Esophagus squamous epithelium (tissue), 4 donors: Measurements from ENCODE around the gene CHFR.

Experiments used
- CTCF ChIP-seq, 6 experiments: fragments of 450-650 bp in 4 of 6; fragments of 200-600 bp in 2 of 6; sonication (generic) in 2 of 6; IDR thresholded peaks; one replicate each; pipeline ENCODE4 v1.5.1; 2016 to 2019; ENCODE audit warnings: antibody characterized with exemption in 6 of 6, mild to moderate bottlenecking in 4 of 6, moderate library complexity in 4 of 6
- POLR2A ChIP-seq, 4 donors: fragments of 450-650 bp; IDR thresholded peaks; one replicate each; pipeline ENCODE4 v1.6.1; 2017; ENCODE audit warnings: antibody characterized with exemption in 4 of 4, mild to moderate bottlenecking in 4 of 4, moderate library complexity in 3 of 4

DNA sequence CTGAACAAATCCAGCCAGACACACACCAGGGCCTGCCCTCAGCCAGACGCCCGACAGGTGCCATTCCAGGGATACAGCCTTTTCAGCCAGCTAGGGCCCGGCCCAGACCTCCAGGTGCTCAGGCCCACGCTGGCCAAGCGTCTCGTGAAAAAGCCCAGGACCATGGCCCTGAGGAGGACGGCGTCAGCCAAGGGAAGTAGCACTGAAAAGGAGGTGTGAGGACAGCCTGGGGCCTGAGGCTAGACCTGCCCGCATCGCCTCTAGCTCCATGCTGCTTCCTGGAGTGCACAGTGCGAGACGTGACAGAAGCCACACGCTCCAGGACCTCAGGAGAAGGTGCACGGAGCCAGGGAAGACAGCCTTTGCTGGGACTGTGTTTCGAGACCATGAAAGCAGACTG is 88.6 kb downstream of the CHFR start:
- TF ChIP-seq POLR2A (IDR thresholded peaks at IDR 0.05), result no peak
- no peak for TF ChIP-seq CTCF (IDR thresholded peaks at IDR 0.05)
